HEK293 (cell line): ENCODE data around the gene ABAT.

ENCODE experiments used
- ZNF223 ChIP-seq: fragments of 450-650 bp; formaldehyde crosslinking; IDR thresholded peaks from 2 replicates; pipeline ENCODE4 v1.5.1; 2016; ENCODE audit warnings: missing biosample characterization, missing genetic modification characterization
- ZNF664 ChIP-seq: fragments of 450-650 bp; formaldehyde crosslinking; IDR thresholded peaks from 2 replicates; pipeline ENCODE4 v1.5.1; 2016; ENCODE audit warnings: missing biosample characterization, missing genetic modification characterization

GRCh38 chr16:8752706-8753105 is 78.3 kb downstream of the ABAT start:
- TF ChIP-seq ZNF223 = no peak
- no peak for TF ChIP-seq ZNF664 (tag by site-specific recombination)
